Esophagus muscularis mucosa (tissue), 4 donors: ENCODE measurements around the gene FMN1. TPM values are rescaled to one million over a fixed set of nuclear protein-coding genes. Genes with fewer than 3 reads are reported as not detected.

ENCODE experiments used
- DNase-seq: peaks from one replicate; pipeline ENCODE4 v3.0.0-alpha.2; 2017; ENCODE audit errors: extremely low spot score
- H3K27ac ChIP-seq, 4 donors: fragments of 200-600 bp; sonication (generic); replicated peaks in 1 of 4; 1 replicate in 3 of 4; 2 replicates in 1 of 4; pipeline ENCODE4 v1.5.1; 2016 to 2019; ENCODE audit warnings: mild to moderate bottlenecking in 1 of 4
- H3K27me3 ChIP-seq, 4 donors: fragments of 200-600 bp; sonication (generic); one replicate each; pipeline versions ENCODE4 v1.5.1 to v1.6.0; 2016 to 2019
- H3K36me3 ChIP-seq, 4 donors: fragments of 200-600 bp; sonication (generic); one replicate each; pipeline ENCODE4 v1.5.1; 2016 to 2019
- H3K4me1 ChIP-seq, 4 donors: fragments of 200-600 bp; sonication (generic); one replicate each; pipeline ENCODE4 v1.5.1; 2016 to 2019
- H3K4me3 ChIP-seq, 4 donors: fragments of 200-600 bp; sonication (generic); 1 replicate in 2 of 4; 2 replicates in 2 of 4; pipeline ENCODE4 v1.5.1; 2016 to 2019; ENCODE audit warnings: mild to moderate bottlenecking in 4 of 4, moderate library complexity in 1 of 4
- H3K9me3 ChIP-seq, 4 donors: fragments of 200-600 bp; sonication (generic); 1 replicate in 3 of 4; 2 replicates in 1 of 4; pipeline ENCODE4 v1.5.1; 2016 to 2019
- EP300 ChIP-seq: sonication (generic); formaldehyde crosslinking; IDR thresholded peaks from one replicate; pipeline ENCODE4 v1.6.1; 2017; ENCODE audit warnings: antibody characterized with exemption
- POLR2A ChIP-seq: fragments of 450-650 bp; IDR thresholded peaks from one replicate; pipeline ENCODE4 v1.6.1; 2017; ENCODE audit warnings: antibody characterized with exemption, moderate library complexity, mild to moderate bottlenecking, low read depth
- POLR2AphosphoS5 ChIP-seq, 2 donors: sonication (generic); formaldehyde crosslinking; IDR thresholded peaks; one replicate each; pipeline ENCODE4 v1.6.1; 2017; ENCODE audit warnings: antibody characterized with exemption in 2 of 2
- WGBS: methylation state at CpG from one replicate; pipeline ENCODE4 v1.1.5; 2018; 5-methylcytosine and 5-hydroxymethylcytosine counted together
- intact Hi-C: fragments of 100-400 bp; cut with DNase I; formaldehyde crosslinking; loops from one replicate; pipeline ENCODE4 v1.15.1; 2023
- total RNA-seq, 4 donors: library from RNA; depleted of rRNA; stranded (reverse); fragments of >200 nt; gene quantifications; one replicate each; pipeline versions ENCODE4 v1.1.0 to v1.2.1, GENCODE V29; 2016
- TF ChIP-seq, protein P1 (sequence below), 3 experiments: fragments of 200-600 bp in 2 of 3; fragments of 450-650 bp in 1 of 3; sonication (generic) in 2 of 3; IDR thresholded peaks; one replicate each; pipeline ENCODE4 v1.5.1; 2017 to 2019; ENCODE audit warnings: antibody characterized with exemption in 3 of 3, mild to moderate bottlenecking in 2 of 3, moderate library complexity in 1 of 3

FMN1 gene
- total RNA-seq, 4 donors from 2014 or later, result 4.8 to 12.5 (median 8.6) TPM

DNA sequence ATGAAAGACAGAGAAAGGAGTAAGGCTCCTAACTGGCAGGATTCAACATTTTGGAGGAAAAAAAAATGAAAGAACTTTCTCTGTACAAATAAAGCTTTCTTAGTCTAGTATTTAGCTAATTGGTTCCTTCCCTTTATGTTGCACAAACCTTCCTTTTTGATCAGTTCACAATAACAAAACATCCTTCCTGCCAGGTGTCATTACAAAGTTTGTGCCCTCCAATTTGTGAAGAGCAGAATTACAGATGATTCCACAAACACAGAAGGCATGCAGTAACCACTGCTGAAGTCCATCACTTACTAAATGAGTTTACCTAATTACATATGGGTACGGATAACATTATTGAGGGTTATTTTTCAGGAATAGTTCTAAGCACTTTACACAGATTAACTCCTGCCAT, 179.9 kb downstream of the FMN1 start:
- Histone ChIP-seq H3K9me3 (no peaks in the 10 kb centered on the region), H3K4me1 (no peaks in the 10 kb centered on the region), H3K4me3 (no peak overlapping the region), H3K27me3 (no peaks in the 10 kb centered on the region), H3K27ac (no peak overlapping the region), H3K36me3 (no peaks in the 10 kb centered on the region)
- TF ChIP-seq POLR2A (no peak), EP300 (no peak), POLR2AphosphoS5 (IDR thresholded peaks at IDR 0.05) (no peak)
- TF ChIP-seq, protein P1, sequence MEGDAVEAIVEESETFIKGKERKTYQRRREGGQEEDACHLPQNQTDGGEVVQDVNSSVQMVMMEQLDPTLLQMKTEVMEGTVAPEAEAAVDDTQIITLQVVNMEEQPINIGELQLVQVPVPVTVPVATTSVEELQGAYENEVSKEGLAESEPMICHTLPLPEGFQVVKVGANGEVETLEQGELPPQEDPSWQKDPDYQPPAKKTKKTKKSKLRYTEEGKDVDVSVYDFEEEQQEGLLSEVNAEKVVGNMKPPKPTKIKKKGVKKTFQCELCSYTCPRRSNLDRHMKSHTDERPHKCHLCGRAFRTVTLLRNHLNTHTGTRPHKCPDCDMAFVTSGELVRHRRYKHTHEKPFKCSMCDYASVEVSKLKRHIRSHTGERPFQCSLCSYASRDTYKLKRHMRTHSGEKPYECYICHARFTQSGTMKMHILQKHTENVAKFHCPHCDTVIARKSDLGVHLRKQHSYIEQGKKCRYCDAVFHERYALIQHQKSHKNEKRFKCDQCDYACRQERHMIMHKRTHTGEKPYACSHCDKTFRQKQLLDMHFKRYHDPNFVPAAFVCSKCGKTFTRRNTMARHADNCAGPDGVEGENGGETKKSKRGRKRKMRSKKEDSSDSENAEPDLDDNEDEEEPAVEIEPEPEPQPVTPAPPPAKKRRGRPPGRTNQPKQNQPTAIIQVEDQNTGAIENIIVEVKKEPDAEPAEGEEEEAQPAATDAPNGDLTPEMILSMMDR (IDR thresholded peaks at IDR 0.05), result no peak
- DNase-seq, result no peak
- WGBS, result 100% methylated on average over 1 of the region's 1 CpG
- intact Hi-C loops, result no loop called here

DNA sequence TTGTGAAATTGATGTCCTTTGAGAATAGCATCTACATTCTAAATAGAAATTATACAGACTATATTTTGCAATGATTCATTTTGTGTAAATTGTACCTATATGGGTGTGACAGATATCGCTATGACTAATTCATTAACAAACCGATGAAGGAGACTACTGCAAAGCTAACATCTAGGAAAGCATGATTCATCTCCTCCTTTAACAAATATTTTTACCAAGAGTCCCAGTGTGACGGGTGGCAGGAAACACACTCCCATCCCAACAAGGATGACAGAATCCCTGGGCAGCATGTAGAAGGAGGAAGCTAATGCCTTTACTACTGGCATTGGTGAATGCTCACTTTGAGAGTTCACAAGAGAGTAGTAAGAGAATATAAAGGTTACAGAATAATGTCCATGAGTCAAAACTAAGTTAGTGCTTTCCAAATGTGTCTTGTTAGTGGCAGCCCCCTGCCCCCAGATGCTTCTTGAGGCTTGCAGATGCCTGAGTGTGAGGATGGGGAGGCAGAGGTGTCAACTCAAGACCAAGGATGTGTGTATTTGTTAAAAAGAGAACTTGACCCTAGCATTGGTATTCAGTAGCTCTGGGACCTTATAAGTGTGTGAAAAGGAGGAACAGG, 180.6 kb downstream of the FMN1 start:
- Histone ChIP-seq H3K4me1 (no peaks in the 10 kb centered on the region), H3K9me3 (no peaks in the 10 kb centered on the region), H3K27ac (no peak overlapping the region), H3K4me3 (no peak overlapping the region), H3K27me3 (no peaks in the 10 kb centered on the region), H3K36me3 (no peaks in the 10 kb centered on the region)
- DNase-seq, result no peak
- intact Hi-C loops, result no loop called here
- TF ChIP-seq POLR2A (no peak), POLR2AphosphoS5 (IDR thresholded peaks at IDR 0.05) (no peak), EP300 (no peak)
- TF ChIP-seq, protein P1 (IDR thresholded peaks at IDR 0.05), result no peak
- WGBS, result 65% methylated on average over 3 of the region's 3 CpGs

- TF ChIP-seq POLR2A (no peak), POLR2AphosphoS5 (IDR thresholded peaks at IDR 0.05) (no peak), EP300 (no peak)
- TF ChIP-seq, protein P1 (IDR thresholded peaks at IDR 0.05), result no peak
- Histone ChIP-seq H3K27me3 (no peaks in the 10 kb centered on the region), H3K4me3 (no peak overlapping the region), H3K36me3 (no peaks in the 10 kb centered on the region), H3K9me3 (no peaks in the 10 kb centered on the region), H3K4me1 (peaks cover 0 to 18% (median 17%) of the 10 kb centered on the region in 4 donors), H3K27ac (no peak overlapping the region)
- no peak for DNase-seq
- WGBS, result 88% methylated on average over 3 of the region's 3 CpGs
- intact Hi-C loops, result no loop called here
These were observed 182.5 kb downstream of the FMN1 start for GRCh38 chr15:33011976-33012375.

DNA sequence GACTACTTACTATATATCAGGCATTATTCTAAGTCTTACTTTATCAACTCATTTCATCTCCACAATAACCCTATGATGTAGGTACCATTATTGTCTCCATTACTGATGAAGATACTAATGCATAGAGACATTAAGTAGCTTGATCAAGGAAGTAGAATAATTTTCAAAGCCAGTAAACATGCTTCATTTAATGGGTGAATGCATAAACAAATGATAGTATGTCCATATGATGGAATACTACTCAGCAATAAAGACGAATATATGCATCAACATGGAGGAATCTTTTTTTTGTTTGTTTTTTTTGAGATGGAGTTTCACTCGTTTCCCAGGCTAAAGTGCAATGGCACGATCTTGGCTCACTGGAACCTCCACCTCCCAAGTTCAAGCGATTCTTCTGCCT, 184.9 kb downstream of the FMN1 start:
- no peak overlapping the region for H3K27ac ChIP-seq
- no peaks in the 10 kb centered on the region for H3K27me3 ChIP-seq
- DNase-seq, result no peak
- no peaks in the 10 kb centered on the region for H3K9me3 ChIP-seq
- intact Hi-C loops, result no loop called here
- peaks cover 0 to 18% (median 17%) of the 10 kb centered on the region in 4 donors for H3K4me1 ChIP-seq
- H3K36me3 ChIP-seq, result no peaks in the 10 kb centered on the region
- TF ChIP-seq POLR2A (no peak), EP300 (no peak), POLR2AphosphoS5 (IDR thresholded peaks at IDR 0.05) (no peak)
- TF ChIP-seq, protein P1 (IDR thresholded peaks at IDR 0.05), result no peak
- no peak overlapping the region for H3K4me3 ChIP-seq
- WGBS, result 95% methylated on average over 4 of the region's 4 CpGs

DNA sequence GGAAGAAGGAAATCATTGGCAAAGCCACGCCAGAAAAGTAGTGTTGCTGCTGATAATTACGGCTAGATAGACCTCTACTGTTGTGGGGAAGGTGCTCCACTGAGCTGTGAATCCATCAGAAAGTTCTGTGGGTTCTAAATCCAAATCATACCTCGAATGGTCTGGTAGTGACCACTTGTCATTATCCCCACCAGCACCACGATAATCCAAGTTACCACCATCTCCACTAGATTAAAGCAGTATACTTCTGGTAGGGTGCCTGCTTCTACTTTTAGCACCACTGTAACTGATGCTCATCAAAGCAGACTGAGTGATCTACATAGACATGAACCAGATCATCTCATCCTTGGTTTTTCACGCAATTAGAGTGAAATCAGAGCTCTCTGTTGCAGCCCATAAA, 185.5 kb downstream of the FMN1 start:
- intact Hi-C loops, result no loop called here

More for the DNA sequence above, 185.5 kb downstream of the FMN1 start:
- H3K27ac ChIP-seq, result no peak overlapping the region
- no peak for DNase-seq
- peaks cover 0 to 18% (median 17%) of the 10 kb centered on the region in 4 donors for H3K4me1 ChIP-seq
- WGBS, result 78% methylated on average over 5 of the region's 5 CpGs
- H3K36me3 ChIP-seq, result no peaks in the 10 kb centered on the region
- no peak overlapping the region for H3K4me3 ChIP-seq
- no peaks in the 10 kb centered on the region for H3K9me3 ChIP-seq
- TF ChIP-seq POLR2A (no peak), EP300 (no peak), POLR2AphosphoS5 (IDR thresholded peaks at IDR 0.05) (no peak)
- TF ChIP-seq, protein P1 (IDR thresholded peaks at IDR 0.05), result no peak
- H3K27me3 ChIP-seq, result no peaks in the 10 kb centered on the region
